ENCODE results near the gene TMA7. TPM values are rescaled to one million over a fixed set of nuclear protein-coding genes. Genes with fewer than 3 reads are reported as not detected.

The TMA7 gene
- total and polyA plus RNA-seq, 10 of the 15 experiments (the other 5 are each of a cell fraction or from before 2014, with no cell fraction given): 319 to 1,760 (median 752) TPM

GRCh38 chr3:48395714-48396113 is 44.3 kb upstream of the TMA7 start:
- Histone ChIP-seq H2AFZ (ENCODE audit: control insufficient read depth, low read depth, low read length) (no peak overlapping the region), H3K4me3 (no peak overlapping the region), H3K9ac (ENCODE audit: control insufficient read depth, insufficient read depth, low read length) (no peak overlapping the region), H3K27me3 (replicated peaks in 1 of 2; ENCODE audit: control insufficient read depth in 2 of 2, insufficient read depth in 2 of 2, low read length in 1 of 2) (no peaks in the 10 kb centered on the region), H3K4me2 (ENCODE audit: control insufficient read depth, insufficient read depth) (no peak overlapping the region), H3K4me1 (ENCODE audit: control insufficient read depth, insufficient read depth, low read length) (no peaks in the 10 kb centered on the region), H3K79me2 (ENCODE audit: control insufficient read depth, insufficient read depth, low read length) (no peaks in the 10 kb centered on the region), H3K36me3 (ENCODE audit: control insufficient read depth in 2 of 2, insufficient read depth in 2 of 2, low read length in 1 of 2) (no peaks in the 10 kb centered on the region), H3K27ac (ENCODE audit: control insufficient read depth, insufficient read depth) (no peak overlapping the region), H3K9me3 (replicated peaks; ENCODE audit: control insufficient read depth, insufficient read depth, low read length) (no peaks in the 10 kb centered on the region), H4K20me1 (ENCODE audit: control insufficient read depth, insufficient read depth) (no peaks in the 10 kb centered on the region)
- SMC1A ChIA-PET (ENCODE audit: uncharacterized antibody, unreplicated experiment): interaction anchor here (2.8 kb wide), 1 partner anchor 41 kb away, joined by 12 read pairs; no protein-coding TSS in a partner anchor
- POLR2A ChIA-PET: no interaction called here
- CTCF ChIA-PET: interaction anchor here (1.0 to 2.2 kb wide), 2 partner anchors 38 to 41 kb away, joined by 3 to 6 read pairs; no protein-coding TSS in a partner anchor
- WGBS (ENCODE audit: insufficient coverage, insufficient replicate concordance, low lambda C conversion rate, missing lambda C conversion rate): 23% methylated on average over 3 of the region's 3 CpGs
- RAD21 ChIA-PET (ENCODE audit: unreplicated experiment): interaction anchor here (2.4 kb wide), 1 partner anchor 40 kb away, joined by 9 read pairs; no protein-coding TSS in a partner anchor
- DNase-seq (ENCODE audit: low read depth, low spot score) (no peak), FAIRE-seq (no peak), ATAC-seq (no peak)
- BruUV-seq (replicated peaks): no TSS peak
- no peak for TF ChIP-seq ZNF274 (IDR thresholded peaks at IDR 0.05; ENCODE audit: insufficient read depth, insufficient read length)
- no peak for TF ChIP-seq IRF4 (IDR thresholded peaks at IDR 0.05; ENCODE audit: low read depth, low read length)
- TF ChIP-seq NR2F1 (conservative IDR thresholded peaks at IDR 0.05): no peak
- no peak for TF ChIP-seq ZBTB33 (IDR thresholded peaks at IDR 0.05)
- TF ChIP-seq ATF7 (IDR thresholded peaks at IDR 0.05; ENCODE audit: low read depth): no peak
- TF ChIP-seq POLR2A (IDR thresholded peaks at IDR 0.05; ENCODE audit: low read depth, low read length): no peak
- no peak for TF ChIP-seq ELK1 (IDR thresholded peaks at IDR 0.05; ENCODE audit: low read depth, low read length)
- no peak for TF ChIP-seq TCF7 (IDR thresholded peaks at IDR 0.05; ENCODE audit: borderline replicate concordance)
- no peak for TF ChIP-seq ZNF687 (IDR thresholded peaks at IDR 0.05)
- no peak for TF ChIP-seq MAX (IDR thresholded peaks at IDR 0.05; ENCODE audit: low read depth, low read length)
- TF ChIP-seq POU2F2 (IDR thresholded peaks at IDR 0.05; ENCODE audit: borderline replicate concordance, low read depth, low read length): no peak
- TF ChIP-seq HDGF (IDR thresholded peaks at IDR 0.05): no peak
- TF ChIP-seq MXI1 (IDR thresholded peaks at IDR 0.05; ENCODE audit: low read depth, low read length): no peak
- intact Hi-C loops (cut with micrococcal nuclease; ENCODE audit: unreplicated experiment) (no loop called here), in situ Hi-C loops (cut with MboI) (no loop called here)

Measured in GM12878 (cell line).